Measurements from ENCODE around the gene HRG. TPM values are rescaled to one million over a fixed set of nuclear protein-coding genes. Genes with fewer than 3 reads are reported as not detected.

HRG gene
- total RNA-seq, 4 donors from 2014 or later: 0.46 to 1.1 TPM; not detected in 2

DNA sequence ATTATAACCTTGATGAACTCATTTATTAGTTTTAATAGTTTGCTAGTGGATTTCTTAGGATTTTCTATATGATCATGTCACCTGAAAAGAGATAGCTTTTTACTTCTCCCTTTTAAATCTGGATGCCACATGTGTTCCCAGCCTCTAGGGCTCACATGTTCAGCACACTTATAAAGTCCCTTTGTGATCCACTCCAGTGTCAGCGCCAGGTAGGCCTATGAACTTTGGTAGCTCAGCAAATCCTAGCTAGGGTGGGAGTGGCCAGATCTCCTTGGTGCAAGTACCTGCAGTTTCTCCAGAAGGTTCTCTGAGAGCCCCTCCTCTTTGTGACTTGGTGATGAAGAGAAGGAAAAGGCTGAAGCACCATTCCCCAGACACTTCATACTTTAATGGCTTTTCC is 17.0 kb upstream of the HRG start:
- intact Hi-C loops (cut with DNase I; ENCODE audit: low total_unique reads): no loop called here

DNA sequence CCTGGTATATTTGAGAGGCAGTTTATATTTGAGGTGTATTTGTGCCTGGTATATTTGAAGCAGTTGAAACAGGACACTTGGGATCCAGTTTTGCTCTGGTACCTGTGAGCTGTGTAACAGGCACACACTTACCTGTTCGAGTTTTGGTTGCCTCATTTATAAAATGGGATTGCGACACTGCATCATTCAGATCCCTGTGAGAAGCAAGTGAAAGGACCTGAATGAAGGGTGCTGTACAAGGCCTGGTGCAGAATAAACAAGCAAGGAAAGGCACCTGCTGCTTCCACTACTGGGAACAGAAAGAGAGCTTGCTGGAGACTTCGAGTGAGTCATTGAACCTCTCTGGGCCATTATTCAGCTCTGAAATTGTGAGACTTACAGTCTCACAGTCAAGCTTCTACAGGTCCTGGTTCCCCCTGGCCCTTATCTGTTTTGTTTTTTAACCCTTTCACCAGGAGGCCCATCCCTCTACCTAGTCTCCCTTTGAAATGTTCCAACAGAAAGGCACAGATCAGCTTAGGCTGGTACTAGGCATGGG is 14.1 kb upstream of the HRG start:
- ATAC-seq (no peak), DNase-seq (no peak)
- in situ Hi-C loops (cut with MboI; ENCODE audit: low sequenced_read_pairs in 4 of 4) (no loop called here), intact Hi-C loops (cut with DNase I; ENCODE audit: low total_unique reads) (no loop called here)
- Histone ChIP-seq H3K27me3 (no peaks in the 10 kb centered on the region), H3K4me3 (no peak overlapping the region), H3K27ac (no peak overlapping the region), H3K36me3 (no peaks in the 10 kb centered on the region), H3K9me3 (no peaks in the 10 kb centered on the region), H3K4me1 (no peaks in the 10 kb centered on the region)
- no peak for TF ChIP-seq POLR2A (IDR thresholded peaks at IDR 0.05)
- TF ChIP-seq, protein P1, sequence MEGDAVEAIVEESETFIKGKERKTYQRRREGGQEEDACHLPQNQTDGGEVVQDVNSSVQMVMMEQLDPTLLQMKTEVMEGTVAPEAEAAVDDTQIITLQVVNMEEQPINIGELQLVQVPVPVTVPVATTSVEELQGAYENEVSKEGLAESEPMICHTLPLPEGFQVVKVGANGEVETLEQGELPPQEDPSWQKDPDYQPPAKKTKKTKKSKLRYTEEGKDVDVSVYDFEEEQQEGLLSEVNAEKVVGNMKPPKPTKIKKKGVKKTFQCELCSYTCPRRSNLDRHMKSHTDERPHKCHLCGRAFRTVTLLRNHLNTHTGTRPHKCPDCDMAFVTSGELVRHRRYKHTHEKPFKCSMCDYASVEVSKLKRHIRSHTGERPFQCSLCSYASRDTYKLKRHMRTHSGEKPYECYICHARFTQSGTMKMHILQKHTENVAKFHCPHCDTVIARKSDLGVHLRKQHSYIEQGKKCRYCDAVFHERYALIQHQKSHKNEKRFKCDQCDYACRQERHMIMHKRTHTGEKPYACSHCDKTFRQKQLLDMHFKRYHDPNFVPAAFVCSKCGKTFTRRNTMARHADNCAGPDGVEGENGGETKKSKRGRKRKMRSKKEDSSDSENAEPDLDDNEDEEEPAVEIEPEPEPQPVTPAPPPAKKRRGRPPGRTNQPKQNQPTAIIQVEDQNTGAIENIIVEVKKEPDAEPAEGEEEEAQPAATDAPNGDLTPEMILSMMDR (IDR thresholded peaks at IDR 0.05 in 4 of 5, conservative IDR thresholded peaks at IDR 0.05 in 1 of 5): no peak

More for the DNA sequence above, 17.0 kb upstream of the HRG start:
- Histone ChIP-seq H3K27ac (no peak overlapping the region), H3K36me3 (no peaks in the 10 kb centered on the region), H3K4me1 (no peaks in the 10 kb centered on the region), H3K27me3 (no peaks in the 10 kb centered on the region), H3K4me3 (no peak overlapping the region), H3K9me3 (no peaks in the 10 kb centered on the region)
- DNase-seq (no peak), ATAC-seq (no peak)
- TF ChIP-seq POLR2A (IDR thresholded peaks at IDR 0.05): no peak
- TF ChIP-seq, protein P1 (IDR thresholded peaks at IDR 0.05 in 4 of 5, conservative IDR thresholded peaks at IDR 0.05 in 1 of 5): no peak
- in situ Hi-C loops (cut with MboI; ENCODE audit: low sequenced_read_pairs in 4 of 4): no loop called here

DNA sequence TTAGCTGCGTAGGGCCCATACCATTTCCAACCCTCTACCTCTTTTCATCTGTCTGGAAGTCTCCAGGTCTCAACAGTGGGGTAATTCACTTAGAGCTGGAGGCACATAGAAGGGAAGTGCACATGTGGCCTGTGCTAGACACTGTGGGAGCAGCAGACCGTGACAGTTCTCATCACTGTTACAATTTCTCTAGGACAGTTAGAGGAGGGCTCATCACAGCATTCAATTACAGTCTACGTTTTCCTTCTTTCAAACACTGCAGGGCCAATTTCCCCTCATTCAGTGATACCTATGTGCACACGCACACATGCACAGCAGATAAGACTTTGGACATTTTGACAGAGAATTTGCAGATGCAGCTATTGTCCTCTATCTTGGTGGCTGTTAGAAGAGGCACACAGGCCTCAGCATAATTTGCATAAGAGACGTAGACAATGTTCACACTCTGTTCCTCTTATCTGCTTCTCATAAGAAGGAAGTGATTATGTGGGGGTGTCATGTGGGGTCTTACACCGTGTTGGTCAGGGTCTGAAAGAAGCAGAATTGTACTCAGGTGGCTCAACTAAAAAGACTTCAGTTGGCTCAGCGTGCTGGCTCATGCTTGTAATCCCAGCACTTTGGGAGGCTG is 12.6 kb upstream of the HRG start:
- H3K27ac ChIP-seq: no peak overlapping the region
- no peaks in the 10 kb centered on the region for H3K27me3 ChIP-seq
- H3K4me3 ChIP-seq: no peak overlapping the region
- TF ChIP-seq, protein P1 (IDR thresholded peaks at IDR 0.05 in 4 of 5, conservative IDR thresholded peaks at IDR 0.05 in 1 of 5): no peak
- TF ChIP-seq POLR2A (IDR thresholded peaks at IDR 0.05): no peak
- no peak for DNase-seq
- ATAC-seq: no peak
- no peaks in the 10 kb centered on the region for H3K9me3 ChIP-seq
- in situ Hi-C loops (cut with MboI; ENCODE audit: low sequenced_read_pairs in 4 of 4) (no loop called here), intact Hi-C loops (cut with DNase I; ENCODE audit: low total_unique reads) (no loop called here)
- H3K4me1 ChIP-seq: no peaks in the 10 kb centered on the region
- H3K36me3 ChIP-seq: no peaks in the 10 kb centered on the region

DNA sequence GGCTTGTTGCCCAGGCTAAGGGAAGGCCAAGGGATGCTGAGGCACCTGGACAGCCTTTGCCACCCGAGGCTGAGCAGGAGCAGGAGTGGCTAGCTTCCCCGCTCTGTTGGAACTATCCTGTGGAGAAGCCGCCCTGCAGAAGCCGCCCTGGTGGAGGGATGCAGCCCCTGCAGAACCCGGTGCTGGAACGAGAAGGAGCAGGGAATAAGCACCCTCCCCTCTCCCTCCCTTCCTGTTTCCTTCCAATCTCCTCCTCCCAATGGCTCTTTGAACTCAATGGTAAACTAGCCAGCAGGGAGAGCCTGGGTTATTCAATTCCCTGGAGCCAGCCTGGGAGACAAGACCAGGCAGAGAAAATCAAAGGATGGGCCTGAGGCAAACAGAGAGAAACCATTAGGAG is 11.8 kb upstream of the HRG start:
- no peak for ATAC-seq
- in situ Hi-C loops (cut with MboI; ENCODE audit: low sequenced_read_pairs in 4 of 4): no loop called here

More for the DNA sequence above, 11.8 kb upstream of the HRG start:
- no peaks in the 10 kb centered on the region for H3K4me1 ChIP-seq
- H3K4me3 ChIP-seq: no peak overlapping the region
- DNase-seq: no peak
- H3K27me3 ChIP-seq: no peaks in the 10 kb centered on the region
- no peaks in the 10 kb centered on the region for H3K9me3 ChIP-seq
- no peak for TF ChIP-seq POLR2A (IDR thresholded peaks at IDR 0.05)
- TF ChIP-seq, protein P1 (IDR thresholded peaks at IDR 0.05 in 4 of 5, conservative IDR thresholded peaks at IDR 0.05 in 1 of 5): no peak
- no peaks in the 10 kb centered on the region for H3K36me3 ChIP-seq
- intact Hi-C loops (cut with DNase I; ENCODE audit: low total_unique reads): no loop called here
- no peak overlapping the region for H3K27ac ChIP-seq
